ENCODE data around the gene GRIK4.

Gene GRIK4

GRCh38 chr11:120520091-120520822 is 8.7 kb downstream of the GRIK4 start:
- Histone ChIP-seq H3K4me3 (no peak overlapping the region), H3K4me2 (no peak overlapping the region)

GRCh38 chr11:120521176-120521575 is 9.6 kb downstream of the GRIK4 start:
- TF ChIP-seq Cebpa-rat (IDR thresholded peaks at IDR 0.05), result no peak
- Histone ChIP-seq H3K27ac (no peak overlapping the region), H3K9me3 (replicated peaks in 1 of 11) (no peaks in the 10 kb centered on the region), H4K20me1 (no peaks in the 10 kb centered on the region; a peak in 2 of 22 replicates), H3K4me3 (no peak overlapping the region), H3K27me3 (peaks cover 0 to 8% (median 0%) of the 10 kb centered on the region in 11 experiments; a peak in 1 of 22 replicates), H3K4me1 (peaks cover 0 to 36% (median 22%) of the 10 kb centered on the region in 10 experiments; a peak in 14 of 20 replicates), H3K36me3 (no peaks in the 10 kb centered on the region), H3K4me2 (no peak overlapping the region), H3K9ac (no peak overlapping the region)

More at GRCh38 chr11:120520091-120520822, 8.7 kb downstream of the GRIK4 start:
- no peaks in the 10 kb centered on the region for H3K36me3 ChIP-seq
- H3K9ac ChIP-seq, result no peak overlapping the region
- H3K9me3 ChIP-seq (replicated peaks in 1 of 11), result no peaks in the 10 kb centered on the region
- no peak overlapping the region for H3K27ac ChIP-seq
- H4K20me1 ChIP-seq, result peaks cover 0 to 6% (median 0%) of the 10 kb centered on the region in 11 experiments; a peak in 3 of 22 replicates
- peaks cover 0 to 36% (median 22%) of the 10 kb centered on the region in 10 experiments; a peak in 14 of 20 replicates for H3K4me1 ChIP-seq
- TF ChIP-seq Cebpa-rat (IDR thresholded peaks at IDR 0.05), result no peak
- peaks cover 0 to 8% (median 0%) of the 10 kb centered on the region in 11 experiments; a peak in 1 of 22 replicates for H3K27me3 ChIP-seq

GRCh38 chr11:120522021-120522420 is 10.5 kb downstream of the GRIK4 start:
- TF ChIP-seq Cebpa-rat (IDR thresholded peaks at IDR 0.05), result no peak
- H3K4me3 ChIP-seq, result no peak overlapping the region
- H3K9me3 ChIP-seq (replicated peaks in 1 of 11), result no peaks in the 10 kb centered on the region
- H3K4me1 ChIP-seq, result peaks cover 0 to 30% (median 21%) of the 10 kb centered on the region in 10 experiments; a peak in 14 of 20 replicates
- H3K36me3 ChIP-seq, result no peaks in the 10 kb centered on the region
- no peak overlapping the region for H3K9ac ChIP-seq
- H3K27ac ChIP-seq, result no peak overlapping the region
- H3K27me3 ChIP-seq, result 0 out of 22 replicates have a peak, but pooled peaks cover 0 to 3% (median 0%) of the 10 kb centered on the region in 11 experiments
- H4K20me1 ChIP-seq, result no peaks in the 10 kb centered on the region; a peak in 2 of 22 replicates
- peak overlapping the region in 6 of 11 experiments; percentile 40 to 74 (median 57); a peak in 9 of 22 replicates for H3K4me2 ChIP-seq

GRCh38 chr11:120522736-120523135 is 11.2 kb downstream of the GRIK4 start:
- Histone ChIP-seq H3K4me2 (peak overlapping the region in 8 of 11 experiments; percentile 16 to 74 (median 52); a peak in 14 of 22 replicates), H3K4me1 (peaks cover 0 to 29% (median 20%) of the 10 kb centered on the region in 10 experiments; a peak in 14 of 20 replicates), H3K9me3 (replicated peaks in 1 of 11) (no peaks in the 10 kb centered on the region), H3K4me3 (no peak overlapping the region), H3K27ac (no peak overlapping the region), H3K27me3 (no peaks in the 10 kb centered on the region), H4K20me1 (no peaks in the 10 kb centered on the region), H3K9ac (peak overlapping the region in 1 of 11 experiments; percentile 16; a peak in 1 of 22 replicates), H3K36me3 (no peaks in the 10 kb centered on the region)
- TF ChIP-seq Cebpa-rat (IDR thresholded peaks at IDR 0.05), result no peak

- Histone ChIP-seq H4K20me1 (no peaks in the 10 kb centered on the region), H3K4me3 (no peak overlapping the region), H3K27ac (no peak overlapping the region), H3K9ac (peak overlapping the region in 1 of 11 experiments; percentile 16; a peak in 2 of 22 replicates), H3K4me1 (peaks cover 0 to 29% (median 20%) of the 10 kb centered on the region in 10 experiments; a peak in 14 of 20 replicates), H3K36me3 (no peaks in the 10 kb centered on the region), H3K27me3 (no peaks in the 10 kb centered on the region), H3K4me2 (peak overlapping the region in 8 of 11 experiments; percentile 16 to 74 (median 52); a peak in 16 of 22 replicates), H3K9me3 (replicated peaks in 1 of 11) (no peaks in the 10 kb centered on the region)
- no peak for TF ChIP-seq Cebpa-rat (IDR thresholded peaks at IDR 0.05)
These were observed 11.6 kb downstream of the GRIK4 start for GRCh38 chr11:120523196-120523595.

GRCh38 chr11:120524536-120525085 is 13.1 kb downstream of the GRIK4 start:
- H3K9me3 ChIP-seq (replicated peaks in 1 of 11), result no peaks in the 10 kb centered on the region
- no peak overlapping the region for H3K4me3 ChIP-seq
- peak overlapping the region in 1 of 11 experiments; percentile 26; a peak in 2 of 22 replicates for H3K4me2 ChIP-seq
- H3K9ac ChIP-seq, result no peak overlapping the region
- no peak for TF ChIP-seq Cebpa-rat (IDR thresholded peaks at IDR 0.05)
- no peak overlapping the region for H3K27ac ChIP-seq
- H4K20me1 ChIP-seq, result no peaks in the 10 kb centered on the region
- no peaks in the 10 kb centered on the region for H3K36me3 ChIP-seq
- peaks cover 0 to 29% (median 20%) of the 10 kb centered on the region in 10 experiments; a peak in 14 of 20 replicates for H3K4me1 ChIP-seq
- H3K27me3 ChIP-seq, result no peaks in the 10 kb centered on the region

- H3K36me3 ChIP-seq, result no peaks in the 10 kb centered on the region
- H3K27ac ChIP-seq, result no peak overlapping the region
- no peak overlapping the region for H3K4me2 ChIP-seq
- H3K4me1 ChIP-seq, result peaks cover 0 to 29% (median 20%) of the 10 kb centered on the region in 10 experiments; a peak in 14 of 20 replicates
- H3K9ac ChIP-seq, result no peak overlapping the region
- H3K27me3 ChIP-seq, result no peaks in the 10 kb centered on the region
- no peaks in the 10 kb centered on the region for H4K20me1 ChIP-seq
- no peak for TF ChIP-seq Cebpa-rat (IDR thresholded peaks at IDR 0.05)
- no peaks in the 10 kb centered on the region for H3K9me3 ChIP-seq (replicated peaks in 1 of 11)
- H3K4me3 ChIP-seq, result no peak overlapping the region
These were observed 14.0 kb downstream of the GRIK4 start for GRCh38 chr11:120525261-120526171.

- H3K27ac ChIP-seq, result no peak overlapping the region
- no peak overlapping the region for H3K9ac ChIP-seq
- no peak overlapping the region for H3K4me2 ChIP-seq
- H3K27me3 ChIP-seq, result no peaks in the 10 kb centered on the region
- H3K4me3 ChIP-seq, result no peak overlapping the region
- no peaks in the 10 kb centered on the region for H3K36me3 ChIP-seq
- H3K4me1 ChIP-seq, result peaks cover 0 to 29% (median 20%) of the 10 kb centered on the region in 10 experiments; a peak in 14 of 20 replicates
- no peaks in the 10 kb centered on the region for H4K20me1 ChIP-seq
- TF ChIP-seq Cebpa-rat (IDR thresholded peaks at IDR 0.05), result no peak
- no peaks in the 10 kb centered on the region for H3K9me3 ChIP-seq (replicated peaks in 1 of 11)
These were observed 14.7 kb downstream of the GRIK4 start for GRCh38 chr11:120526241-120526640.
